HUES48 (cell line): ENCODE data around the gene LMOD2.

ENCODE experiments used
- H3K27ac ChIP-seq: one replicate; pipeline ENCODE4 v1.7.0; 2013; ENCODE audit warnings: low read depth, low read length, inconsistent platforms
- H3K27me3 ChIP-seq: 2 replicates; pipeline ENCODE4 v1.6.1; 2013; ENCODE audit warnings: mild to moderate bottlenecking, low read length; ENCODE audit not compliant: control insufficient read depth, insufficient read depth
- H3K36me3 ChIP-seq: 2 replicates; pipeline ENCODE4 v1.6.1; 2013; ENCODE audit warnings: low read length; ENCODE audit not compliant: control insufficient read depth, insufficient read depth
- H3K4me1 ChIP-seq: 2 replicates; pipeline ENCODE4 v1.6.1; 2013; ENCODE audit warnings: mild to moderate bottlenecking, low read length; ENCODE audit not compliant: control insufficient read depth, insufficient read depth
- H3K4me3 ChIP-seq: 2 replicates; pipeline ENCODE4 v1.5.1; 2013; ENCODE audit warnings: mild to moderate bottlenecking, low read depth, low read length
- H3K9ac ChIP-seq: 2 replicates; pipeline ENCODE4 v1.6.1; 2013; ENCODE audit warnings: mild to moderate bottlenecking, low read depth, low read length, moderate library complexity
- H3K9me3 ChIP-seq: 2 replicates; pipeline ENCODE4 v1.6.1; 2013; ENCODE audit warnings: low read length; ENCODE audit not compliant: control insufficient read depth, insufficient read depth

LMOD2 gene

GRCh38 chr7:123690550-123690949 lies 34.9 kb downstream of the LMOD2 start:
- H3K4me1 ChIP-seq: peaks cover 6% of the 10 kb centered on the region; the same call in 1 of the 2 replicates
- H3K27me3 ChIP-seq: no peaks in the 10 kb centered on the region
- peaks cover 88% of the 10 kb centered on the region for H3K36me3 ChIP-seq
- H3K9me3 ChIP-seq: no peaks in the 10 kb centered on the region
- H3K9ac ChIP-seq: no peak overlapping the region
- no peak overlapping the region for H3K27ac ChIP-seq
- H3K4me3 ChIP-seq: no peak overlapping the region

- Histone ChIP-seq H3K4me1 (peaks cover 6% of the 10 kb centered on the region; the same call in 1 of the 2 replicates), H3K4me3 (no peak overlapping the region), H3K9me3 (no peaks in the 10 kb centered on the region), H3K27ac (peak overlapping the region; percentile 37), H3K9ac (no peak overlapping the region), H3K36me3 (peaks cover 94% of the 10 kb centered on the region), H3K27me3 (no peaks in the 10 kb centered on the region)
Observed at GRCh38 chr7:123692471-123692877, 36.8 kb downstream of the LMOD2 start.

GRCh38 chr7:123695944-123696677 lies 40.4 kb downstream of the LMOD2 start:
- Histone ChIP-seq H3K36me3 (peaks cover 89% of the 10 kb centered on the region), H3K4me3 (no peak overlapping the region)

GRCh38 chr7:123705211-123705901 lies 49.7 kb downstream of the LMOD2 start:
- Histone ChIP-seq H3K4me3 (no peak overlapping the region), H3K9ac (no peak overlapping the region), H3K27me3 (no peaks in the 10 kb centered on the region), H3K4me1 (peaks cover under 1% of the 10 kb centered on the region; the same call in 1 of the 2 replicates), H3K9me3 (no peaks in the 10 kb centered on the region), H3K27ac (no peak overlapping the region), H3K36me3 (peaks cover 80% of the 10 kb centered on the region)

More at GRCh38 chr7:123695944-123696677, 40.4 kb downstream of the LMOD2 start:
- no peak overlapping the region for H3K27ac ChIP-seq
- no peaks in the 10 kb centered on the region for H3K9me3 ChIP-seq
- no peaks in the 10 kb centered on the region for H3K27me3 ChIP-seq
- peaks cover 6% of the 10 kb centered on the region; the same call in 1 of the 2 replicates for H3K4me1 ChIP-seq
- H3K9ac ChIP-seq: no peak overlapping the region

GRCh38 chr7:123709525-123709924 lies 53.9 kb downstream of the LMOD2 start:
- H3K9ac ChIP-seq: no peak overlapping the region
- no peaks in the 10 kb centered on the region for H3K9me3 ChIP-seq
- H3K36me3 ChIP-seq: peaks cover 49% of the 10 kb centered on the region
- H3K4me1 ChIP-seq: peaks cover 24% of the 10 kb centered on the region
- H3K27me3 ChIP-seq: no peaks in the 10 kb centered on the region
- H3K4me3 ChIP-seq: no peak overlapping the region
- H3K27ac ChIP-seq: no peak overlapping the region

- Histone ChIP-seq H3K27ac (no peak overlapping the region), H3K36me3 (peaks cover 37% of the 10 kb centered on the region), H3K4me3 (no peak overlapping the region), H3K4me1 (peaks cover 30% of the 10 kb centered on the region), H3K9me3 (no peaks in the 10 kb centered on the region), H3K27me3 (no peaks in the 10 kb centered on the region), H3K9ac (no peak overlapping the region)
Observed at GRCh38 chr7:123710683-123711082, 55.0 kb downstream of the LMOD2 start.

GRCh38 chr7:123711832-123712293 lies 56.2 kb downstream of the LMOD2 start:
- H3K4me1 ChIP-seq: peaks cover 30% of the 10 kb centered on the region
- H3K9me3 ChIP-seq: no peaks in the 10 kb centered on the region
- no peak overlapping the region for H3K27ac ChIP-seq
- peaks cover 25% of the 10 kb centered on the region for H3K36me3 ChIP-seq
- no peak overlapping the region for H3K4me3 ChIP-seq
- no peaks in the 10 kb centered on the region for H3K27me3 ChIP-seq
- H3K9ac ChIP-seq: no peak overlapping the region

- Histone ChIP-seq H3K27ac (no peak overlapping the region), H3K27me3 (no peaks in the 10 kb centered on the region), H3K4me3 (no peak overlapping the region), H3K9me3 (no peaks in the 10 kb centered on the region), H3K4me1 (peaks cover 34% of the 10 kb centered on the region), H3K36me3 (peaks cover 18% of the 10 kb centered on the region), H3K9ac (no peak overlapping the region)
Observed at GRCh38 chr7:123712619-123713018, 57.0 kb downstream of the LMOD2 start.
